ENCODE results near the gene MAFG. TPM values are rescaled to one million over a fixed set of nuclear protein-coding genes. Genes with fewer than 3 reads are reported as not detected.

Gene MAFG
- total and polyA plus RNA-seq, 10 donors: 3.2 to 41.4 (median 23.4) TPM

GRCh38 chr17:81891303-81891552, 36.3 kb downstream of the MAFG start:
- no peak for DNase-seq
- Histone ChIP-seq H3K4me3 (peak overlapping the region; percentile 67 to 97 (median 86)), H3K27ac (peak overlapping the region; percentile 87 to 97 (median 94)), H3K4me1 (peaks cover 12 to 59% (median 34%) of the 10 kb centered on the region in 6 donors), H3K36me3 (peaks cover 4 to 72% (median 61%) of the 10 kb centered on the region in 6 donors), H3K27me3 (replicated peaks in 1 of 7) (no peaks in the 10 kb centered on the region), H3K9me3 (no peaks in the 10 kb centered on the region)
- intact Hi-C loops (cut with DNase I; ENCODE audit: low total_unique reads): no loop called here
- WGBS, 5 donors: 0 to 1% (median 0%) methylated on average over 2 to 40 of the region's 40 CpGs
- no peak for TF ChIP-seq POLR2AphosphoS5 (IDR thresholded peaks at IDR 0.05)
- TF ChIP-seq, protein P1, sequence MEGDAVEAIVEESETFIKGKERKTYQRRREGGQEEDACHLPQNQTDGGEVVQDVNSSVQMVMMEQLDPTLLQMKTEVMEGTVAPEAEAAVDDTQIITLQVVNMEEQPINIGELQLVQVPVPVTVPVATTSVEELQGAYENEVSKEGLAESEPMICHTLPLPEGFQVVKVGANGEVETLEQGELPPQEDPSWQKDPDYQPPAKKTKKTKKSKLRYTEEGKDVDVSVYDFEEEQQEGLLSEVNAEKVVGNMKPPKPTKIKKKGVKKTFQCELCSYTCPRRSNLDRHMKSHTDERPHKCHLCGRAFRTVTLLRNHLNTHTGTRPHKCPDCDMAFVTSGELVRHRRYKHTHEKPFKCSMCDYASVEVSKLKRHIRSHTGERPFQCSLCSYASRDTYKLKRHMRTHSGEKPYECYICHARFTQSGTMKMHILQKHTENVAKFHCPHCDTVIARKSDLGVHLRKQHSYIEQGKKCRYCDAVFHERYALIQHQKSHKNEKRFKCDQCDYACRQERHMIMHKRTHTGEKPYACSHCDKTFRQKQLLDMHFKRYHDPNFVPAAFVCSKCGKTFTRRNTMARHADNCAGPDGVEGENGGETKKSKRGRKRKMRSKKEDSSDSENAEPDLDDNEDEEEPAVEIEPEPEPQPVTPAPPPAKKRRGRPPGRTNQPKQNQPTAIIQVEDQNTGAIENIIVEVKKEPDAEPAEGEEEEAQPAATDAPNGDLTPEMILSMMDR (IDR thresholded peaks at IDR 0.05 in 8 of 11, conservative IDR thresholded peaks at IDR 0.05 in 3 of 11): no peak
- TF ChIP-seq POLR2A (IDR thresholded peaks at IDR 0.05): no peak

DNA sequence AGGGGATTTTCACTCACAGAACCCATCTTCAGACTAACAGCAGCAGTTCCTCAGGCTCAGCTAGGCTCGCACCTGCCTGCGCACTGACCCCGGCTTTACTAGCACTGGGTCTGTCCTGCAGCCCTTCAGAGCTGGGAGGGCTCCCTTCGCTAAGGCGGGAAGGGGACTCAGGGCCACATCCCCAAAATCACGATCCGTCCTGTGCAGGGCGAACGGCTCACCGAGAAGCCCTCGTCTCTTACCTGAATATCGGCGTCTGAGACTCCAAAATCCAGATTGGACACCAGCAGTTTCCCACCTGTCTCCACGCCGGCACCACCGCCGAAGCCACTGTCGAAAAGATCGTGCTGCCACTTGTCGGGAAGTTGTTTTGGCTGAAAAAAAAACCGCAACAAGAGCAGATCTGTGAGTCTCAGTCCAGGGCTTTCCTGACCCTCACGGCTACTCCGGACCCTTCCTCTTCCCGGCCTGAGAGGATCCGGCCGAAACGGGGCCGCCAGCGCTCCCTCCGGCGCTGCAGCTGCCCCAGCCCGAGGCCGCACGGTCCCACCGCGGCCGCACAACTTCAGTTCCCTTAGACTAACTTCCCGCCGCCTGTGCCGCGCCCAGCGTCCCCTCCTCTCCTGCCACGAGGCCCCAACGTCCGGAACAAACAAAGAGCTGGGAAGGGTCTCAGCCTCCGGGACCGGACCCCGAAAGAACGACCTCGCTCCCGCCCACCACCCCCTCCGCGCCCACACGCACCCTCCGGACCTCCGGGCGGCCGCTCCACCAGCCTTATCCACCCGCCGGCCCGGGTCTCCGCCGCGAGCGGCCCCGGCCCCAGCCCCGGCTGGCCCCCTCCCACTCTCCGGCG, 36.9 kb downstream of the MAFG start:
- Histone ChIP-seq H3K4me1 (peaks cover 12 to 59% (median 34%) of the 10 kb centered on the region in 6 donors), H3K4me3 (peak overlapping the region; percentile 67 to 97 (median 86)), H3K36me3 (peaks cover 4 to 72% (median 61%) of the 10 kb centered on the region in 6 donors), H3K27me3 (replicated peaks in 1 of 7) (no peaks in the 10 kb centered on the region), H3K27ac (peak overlapping the region; percentile 87 to 97 (median 94)), H3K9me3 (no peaks in the 10 kb centered on the region)
- peak; percentile 82 for DNase-seq
- 8 to 9% (median 9%) methylated on average over 30 to 69 of the region's 69 CpGs for WGBS, 5 donors
- intact Hi-C loops (cut with DNase I; ENCODE audit: low total_unique reads): no loop called here
- TF ChIP-seq POLR2AphosphoS5 (IDR thresholded peaks at IDR 0.05) (peak in 1 of 3 donors; percentile 24), POLR2A (IDR thresholded peaks at IDR 0.05) (no peak)
- TF ChIP-seq, protein P1 (IDR thresholded peaks at IDR 0.05 in 8 of 11, conservative IDR thresholded peaks at IDR 0.05 in 3 of 11): no peak

DNA sequence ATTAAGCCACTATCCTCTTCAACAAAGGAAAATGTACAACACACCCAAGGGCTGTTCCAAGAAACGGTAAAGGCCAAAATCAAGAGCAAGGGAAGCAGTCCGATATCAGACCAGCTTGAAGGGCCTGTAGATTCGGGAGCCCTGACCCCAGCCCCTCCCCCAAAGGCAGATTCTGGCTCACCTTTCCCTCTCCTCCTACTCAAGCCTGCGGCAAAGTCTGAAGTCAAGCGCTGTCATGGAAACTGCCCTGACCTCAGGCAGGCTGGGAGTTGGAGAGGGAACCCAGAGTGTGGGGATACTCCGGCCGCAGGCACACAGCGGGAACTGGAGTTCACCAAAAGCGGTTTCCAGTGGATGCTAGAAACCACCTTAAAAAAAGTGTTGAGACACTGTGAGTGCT, 37.9 kb downstream of the MAFG start:
- WGBS, 5 donors: 88 to 96% (median 91%) methylated on average over 9 of the region's 9 CpGs
- no peak for DNase-seq
- Histone ChIP-seq H3K4me3 (peak overlapping the region in 3 of 8 donors; percentile 67 to 89 (median 86)), H3K9me3 (no peaks in the 10 kb centered on the region), H3K36me3 (peaks cover 4 to 72% (median 61%) of the 10 kb centered on the region in 6 donors), H3K4me1 (peaks cover 12 to 59% (median 34%) of the 10 kb centered on the region in 6 donors), H3K27me3 (replicated peaks in 1 of 7) (no peaks in the 10 kb centered on the region), H3K27ac (no peak overlapping the region)
- no peak for TF ChIP-seq POLR2AphosphoS5 (IDR thresholded peaks at IDR 0.05)
- TF ChIP-seq POLR2A (IDR thresholded peaks at IDR 0.05): no peak
- intact Hi-C loops (cut with DNase I; ENCODE audit: low total_unique reads): no loop called here

GRCh38 chr17:81888988-81889595, 38.4 kb downstream of the MAFG start:
- DNase-seq: no peak
- H3K27me3 ChIP-seq (replicated peaks in 1 of 7): no peaks in the 10 kb centered on the region

More at GRCh38 chr17:81888988-81889595, 38.4 kb downstream of the MAFG start:
- Histone ChIP-seq H3K36me3 (peaks cover 4 to 72% (median 61%) of the 10 kb centered on the region in 6 donors), H3K4me3 (peak overlapping the region in 1 of 8 donors; percentile 89), H3K27ac (no peak overlapping the region), H3K9me3 (no peaks in the 10 kb centered on the region), H3K4me1 (peaks cover 12 to 56% (median 34%) of the 10 kb centered on the region in 6 donors)
- TF ChIP-seq POLR2A (IDR thresholded peaks at IDR 0.05) (no peak), POLR2AphosphoS5 (IDR thresholded peaks at IDR 0.05) (no peak)
- TF ChIP-seq, protein P1 (IDR thresholded peaks at IDR 0.05 in 8 of 11, conservative IDR thresholded peaks at IDR 0.05 in 3 of 11): no peak
- intact Hi-C loops (cut with DNase I; ENCODE audit: low total_unique reads): no loop called here
- WGBS, 5 donors: 88 to 94% (median 91%) methylated on average over 16 of the region's 16 CpGs
